Tongue (tissue), 2 donors: ENCODE results near the gene TMEM209. TPM values are rescaled to one million over a fixed set of nuclear protein-coding genes. Genes with fewer than 3 reads are reported as not detected.
A peak's percentile ranks its signal among the peaks of the same experiment; 100 is the strongest.
"Not testable (repeated sequence)": the region's sequence is repeated elsewhere in the genome, so short reads cannot be mapped to it uniquely, and the experiment has no call there.

ENCODE experiments used
- DNase-seq: peaks from one replicate; pipeline ENCODE4 v3.0.0-alpha.2; 2015
- total RNA-seq: library from RNA; depleted of rRNA; stranded (reverse); fragments of >200 nt; gene quantifications from one replicate; pipeline ENCODE4 v1.2.3, GENCODE V29; 2014

Gene TMEM209
- total RNA-seq = 10.3 TPM

- peak; percentile 100 for DNase-seq
These were observed at the start of gene TMEM209 for GRCh38 chr7:130205084-130205947. TSS of gene TMEM209 (minus strand) at chr7:130205406. CDS start at chr7:130205375, 31 bp downstream.

- DNase-seq = no peak
These were observed 49.3 kb upstream of the TMEM209 start for GRCh38 chr7:130254555-130254954.

DNA sequence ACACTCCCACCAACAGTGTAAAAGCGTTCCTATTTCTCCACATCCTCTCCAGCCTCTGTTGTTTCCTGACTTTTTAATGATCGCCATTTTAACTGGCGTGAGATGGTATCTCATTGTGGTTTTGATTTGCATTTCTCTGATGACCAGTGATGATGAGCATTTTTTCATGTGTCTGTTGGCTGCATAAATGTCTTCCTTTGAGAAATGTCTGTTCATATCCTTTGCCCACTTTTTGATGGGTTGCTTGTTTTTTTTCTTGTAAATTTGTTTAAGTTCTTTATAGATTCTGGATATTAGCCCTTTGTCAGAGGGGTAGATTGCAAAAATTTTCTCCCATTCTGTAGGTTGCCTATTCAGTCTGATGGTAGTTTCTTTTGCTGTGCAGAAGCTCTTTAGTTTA is 44.4 kb upstream of the TMEM209 start:
- not testable (repeated sequence) for DNase-seq

DNA sequence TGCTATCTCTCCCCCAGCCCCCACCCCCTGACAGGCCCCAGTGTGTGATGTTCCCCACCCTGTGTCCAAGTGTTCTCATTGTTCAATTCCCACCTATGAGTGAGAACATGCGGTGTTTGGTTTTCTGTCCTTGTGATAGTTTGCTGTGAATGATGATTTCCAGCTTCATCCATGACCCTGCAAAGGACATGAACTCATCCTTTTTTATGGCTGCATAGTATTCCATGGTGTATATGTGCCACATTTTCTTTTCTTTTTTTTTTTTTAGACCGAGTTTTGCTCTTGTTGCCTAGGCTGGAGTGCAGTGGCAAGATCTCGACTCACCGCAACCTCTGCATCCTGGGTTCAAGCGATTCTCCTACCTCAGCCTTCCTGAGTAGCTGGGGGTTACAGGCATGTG is 43.6 kb upstream of the TMEM209 start:
- not testable (repeated sequence) for DNase-seq

GRCh38 chr7:130246491-130246890 is 41.3 kb upstream of the TMEM209 start:
- DNase-seq = not testable (repeated sequence)

- peak; percentile 77 for DNase-seq
These were observed 38.3 kb upstream of the TMEM209 start for GRCh38 chr7:130243486-130243885.

- DNase-seq = peak; percentile 52
These were observed 37.2 kb upstream of the TMEM209 start for GRCh38 chr7:130242198-130243014.

GRCh38 chr7:130240240-130240639 is 35.0 kb upstream of the TMEM209 start:
- DNase-seq = no peak

DNA sequence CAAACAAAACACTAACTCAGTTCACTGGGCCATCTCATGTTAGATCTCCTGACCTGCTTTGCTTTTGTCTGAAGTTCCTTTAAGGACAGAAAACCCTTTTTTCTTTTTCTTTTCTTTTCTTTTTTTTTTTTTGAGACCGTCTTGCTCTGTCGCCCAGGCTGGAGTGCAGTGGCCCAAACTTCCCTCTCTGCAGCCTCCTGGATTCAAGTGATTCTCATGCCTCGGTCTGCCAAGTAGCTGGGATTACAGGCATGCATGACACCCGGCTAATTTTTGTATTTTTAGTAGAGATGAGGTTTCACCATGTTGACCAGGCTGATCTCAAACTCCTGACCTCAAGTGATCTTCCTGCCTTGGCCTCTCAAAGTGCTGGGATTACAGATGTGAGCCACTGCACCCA is 31.2 kb upstream of the TMEM209 start:
- peak; percentile 37 for DNase-seq

DNA sequence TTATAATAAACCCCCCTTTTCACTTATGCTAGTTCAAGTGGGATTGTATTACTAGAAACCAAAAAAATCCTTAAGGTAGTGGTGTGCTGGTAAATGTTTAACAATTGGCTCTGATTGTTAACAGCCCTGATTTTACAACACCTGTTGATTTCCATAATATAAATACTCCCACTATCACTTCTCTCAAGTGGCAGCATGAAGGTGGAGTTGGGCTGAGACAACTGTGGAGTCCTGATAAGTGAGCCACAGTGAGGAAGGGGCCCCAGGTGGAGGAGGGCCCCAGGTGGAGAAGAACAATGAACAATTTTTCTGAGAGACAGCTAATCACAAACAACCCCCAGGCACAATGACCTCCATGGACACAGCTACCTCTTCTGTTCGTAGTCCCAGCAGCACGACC is 28.9 kb upstream of the TMEM209 start:
- no peak for DNase-seq

DNA sequence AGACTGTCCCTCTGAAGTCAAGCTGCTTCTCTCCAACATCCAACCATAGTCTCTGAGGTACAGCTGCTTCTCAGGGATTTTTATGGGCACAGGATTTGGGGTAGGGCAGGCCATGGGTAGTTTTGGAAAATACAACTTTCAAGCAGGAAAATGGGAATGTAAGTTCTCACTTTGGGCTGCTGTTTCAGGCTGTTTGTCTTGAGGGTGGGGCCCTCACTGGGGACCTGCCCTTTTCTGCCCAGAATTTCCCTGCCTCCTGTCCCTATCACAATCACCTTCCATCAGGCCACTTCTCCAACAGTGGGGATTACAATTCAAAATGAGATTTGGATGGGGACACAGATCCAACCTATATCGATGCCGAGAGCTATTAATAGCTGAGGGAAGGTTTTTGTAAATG is 27.0 kb upstream of the TMEM209 start:
- DNase-seq = no peak

DNA sequence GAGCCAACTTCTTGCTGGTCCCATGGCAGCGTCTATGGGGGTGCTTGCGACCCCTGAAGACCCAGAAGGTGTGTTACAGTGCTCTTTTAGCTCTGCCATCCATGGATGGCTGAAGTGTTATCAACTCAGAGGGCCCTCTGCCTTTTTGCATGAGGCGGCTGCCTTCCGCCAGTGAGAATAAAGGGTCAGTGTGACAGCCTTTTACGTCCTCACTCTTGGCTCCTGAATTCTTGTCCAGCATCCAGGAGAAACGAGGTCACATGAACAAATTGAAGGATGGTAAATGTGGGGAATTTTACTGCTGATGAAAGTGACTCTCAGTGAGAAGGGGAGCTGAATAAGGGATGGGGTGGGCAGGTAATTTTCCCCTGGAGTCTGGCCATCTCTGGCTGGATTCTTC is 26.6 kb upstream of the TMEM209 start:
- DNase-seq = no peak

- not testable (repeated sequence) for DNase-seq
These were observed 24.8 kb upstream of the TMEM209 start for GRCh38 chr7:130229981-130230380.

GRCh38 chr7:130228840-130229502 is 23.8 kb upstream of the TMEM209 start:
- no peak for DNase-seq

DNA sequence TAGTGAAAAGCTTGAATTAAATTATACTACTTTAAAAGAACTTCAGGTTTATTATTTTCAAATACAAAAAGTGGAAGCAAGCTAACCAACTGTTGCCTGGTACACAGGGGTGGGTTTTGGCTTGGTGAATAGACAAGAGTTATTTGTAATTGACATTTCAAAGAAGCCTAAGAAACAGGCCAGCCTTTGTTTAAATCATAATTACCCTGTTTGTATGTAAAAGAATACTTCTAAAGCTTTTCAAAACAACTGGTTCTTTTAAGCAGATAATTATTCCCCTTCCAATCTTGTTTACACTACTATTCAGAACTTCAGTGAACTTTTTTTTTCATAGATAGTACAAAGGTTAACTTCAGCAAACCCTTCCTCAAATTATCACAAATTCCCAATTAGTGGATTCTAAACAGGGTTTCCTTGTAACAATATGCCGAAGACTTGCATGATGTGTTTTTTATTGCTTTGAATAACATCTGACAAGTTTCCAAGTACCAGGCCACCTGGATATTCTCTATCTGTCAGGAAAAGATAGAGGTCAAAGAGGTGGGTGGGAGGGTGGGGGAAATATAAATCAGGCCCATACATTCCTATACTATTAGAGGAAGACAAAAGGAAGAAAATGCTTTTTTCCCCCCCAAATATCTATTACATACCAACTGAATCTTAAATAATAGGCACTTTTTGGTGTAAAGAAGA is 22.8 kb upstream of the TMEM209 start:
- DNase-seq = no peak

GRCh38 chr7:130226333-130226732 is 21.1 kb upstream of the TMEM209 start:
- DNase-seq = no peak

GRCh38 chr7:130224923-130225322 is 19.7 kb upstream of the TMEM209 start:
- peak; percentile 42 for DNase-seq

DNA sequence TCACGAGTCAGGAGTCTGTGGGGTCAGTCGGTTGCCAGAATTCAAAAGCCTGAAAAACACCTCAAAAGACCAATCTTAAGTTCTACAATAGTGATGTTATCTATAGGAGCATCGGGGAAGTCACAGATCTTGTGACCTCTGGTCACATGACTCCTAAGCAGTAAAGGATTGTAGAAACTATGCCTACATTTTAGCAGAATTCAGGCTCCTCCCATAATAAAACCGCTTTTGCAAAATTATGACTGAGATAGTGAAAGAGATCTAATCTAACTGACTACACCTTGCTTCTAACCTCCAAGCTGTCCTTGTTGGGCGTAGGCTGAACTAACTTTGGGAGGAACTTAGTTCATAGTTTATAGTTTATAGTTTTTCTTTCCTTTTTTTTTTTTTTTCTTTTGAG is 19.0 kb upstream of the TMEM209 start:
- no peak for DNase-seq

- no peak for DNase-seq
These were observed 18.4 kb upstream of the TMEM209 start for GRCh38 chr7:130223646-130224045.

DNA sequence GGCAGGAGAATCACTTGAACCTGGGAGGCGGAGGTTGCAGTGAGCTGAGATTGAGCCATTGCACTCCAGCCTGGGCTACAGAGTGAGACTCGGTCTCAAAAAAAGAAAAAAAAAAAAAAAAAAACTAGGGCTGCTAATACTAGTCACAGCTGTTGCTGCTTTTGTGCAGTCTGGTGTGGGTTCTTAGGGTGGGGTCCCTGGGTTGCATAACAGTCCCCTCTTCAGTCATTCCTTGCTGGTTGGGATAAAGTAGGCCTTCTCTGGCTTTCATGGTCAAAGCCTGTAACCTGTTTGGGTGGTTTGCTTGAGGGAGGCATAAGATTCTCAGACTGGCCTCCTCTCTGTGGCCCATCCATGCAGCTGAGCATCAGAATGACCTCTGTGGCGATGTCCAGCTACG is 16.5 kb upstream of the TMEM209 start:
- DNase-seq = no peak

DNA sequence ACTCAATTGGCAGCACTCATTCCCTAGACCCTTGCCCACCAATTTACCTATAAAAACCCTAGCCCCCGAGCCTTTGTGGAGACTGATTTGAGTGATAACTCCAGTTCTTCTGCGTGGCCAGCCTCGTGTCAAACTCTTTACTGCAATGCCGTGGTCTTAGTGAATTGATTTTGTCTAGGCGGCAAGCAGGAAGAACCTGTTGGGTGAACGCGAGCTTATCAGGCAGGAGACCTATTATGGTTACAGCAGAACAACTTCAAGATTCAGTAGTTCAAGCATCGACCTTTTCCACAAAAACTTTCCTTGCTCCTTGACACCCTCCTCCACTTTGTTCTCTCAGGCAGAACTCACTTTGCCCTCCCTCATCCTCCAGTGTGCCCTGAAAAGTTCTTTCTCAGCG is 14.7 kb upstream of the TMEM209 start:
- no peak for DNase-seq
